Measurements from ENCODE around the gene CTIF.
"Not testable (repeated sequence)": the region's sequence is repeated elsewhere in the genome, so short reads cannot be mapped to it uniquely, and the experiment has no call there.

The CTIF gene

DNA sequence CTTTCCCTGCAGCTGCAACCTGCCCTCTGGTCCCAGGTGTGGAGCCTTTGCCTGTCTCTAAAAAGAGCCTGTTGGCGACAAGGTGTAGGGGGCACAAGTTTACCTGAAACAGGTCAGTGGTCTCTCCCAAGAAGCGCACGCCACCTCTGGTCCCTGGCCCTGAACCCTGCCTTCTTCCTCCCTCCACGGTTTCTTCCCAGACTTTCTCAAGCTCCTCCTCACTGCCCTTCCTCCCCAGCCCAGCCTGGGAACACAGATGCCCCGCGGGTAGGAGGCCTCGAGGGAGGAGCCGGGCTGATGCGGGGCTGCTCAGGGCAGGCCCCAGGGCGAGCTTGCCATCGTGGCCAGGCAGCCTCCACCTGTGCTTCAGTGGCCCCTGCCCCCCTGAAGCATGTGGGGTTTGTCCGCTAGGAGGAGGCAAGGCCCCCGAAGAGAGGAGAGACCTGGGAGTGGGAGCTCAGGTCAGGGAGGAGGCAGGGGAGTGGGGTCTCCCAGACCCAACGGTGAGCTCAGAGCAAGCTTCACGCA is 322.4 kb downstream of the CTIF start:
- DNase-seq: no peak

DNA sequence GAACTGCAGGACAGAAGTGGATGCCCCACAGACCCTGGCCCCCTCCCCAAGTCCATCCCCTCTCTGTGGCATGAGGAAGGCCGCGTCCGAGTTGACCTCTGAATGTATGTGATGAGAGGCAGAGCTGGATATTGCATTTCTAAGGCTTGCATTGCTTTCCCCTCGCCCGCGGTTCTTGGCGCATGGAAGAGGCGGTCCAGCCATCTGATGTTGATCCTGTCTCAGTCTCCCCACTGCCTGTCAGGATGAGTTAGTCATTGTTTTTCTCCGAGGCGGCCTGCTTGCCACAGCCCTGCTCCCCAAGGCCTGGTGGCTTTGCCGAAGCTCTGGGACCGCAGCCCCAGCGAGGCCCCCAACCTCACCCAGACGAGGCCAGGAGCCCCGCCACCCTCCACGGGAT is 323.3 kb downstream of the CTIF start:
- no peak for DNase-seq

DNA sequence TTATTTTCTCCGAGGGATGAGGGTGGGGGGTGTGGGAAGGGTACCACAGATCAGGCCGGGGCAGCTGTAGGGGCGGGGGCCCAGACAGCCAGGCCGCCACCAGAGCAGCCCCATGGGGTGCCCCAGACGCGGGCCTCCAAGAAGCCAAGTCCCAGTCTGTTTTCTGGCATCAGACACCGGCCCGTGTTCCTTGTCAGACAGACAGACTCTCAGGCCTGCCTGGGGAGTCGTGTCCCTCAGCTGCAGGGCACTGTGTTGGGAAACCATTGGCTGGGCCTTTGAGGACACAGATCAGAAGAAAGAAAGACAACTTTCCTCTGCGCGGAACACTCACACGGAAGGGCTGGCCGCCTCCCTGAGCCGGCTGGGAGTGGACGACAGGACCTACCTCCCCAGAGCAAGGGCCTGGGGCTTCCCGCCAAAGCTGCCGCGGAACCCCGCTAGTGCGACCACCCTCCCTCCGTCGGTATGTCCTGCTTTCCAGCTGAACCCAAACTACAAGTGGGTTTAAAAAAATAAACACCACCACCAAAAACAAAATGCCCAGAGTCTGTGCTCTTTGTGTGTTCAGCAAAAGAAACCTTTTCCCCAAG is 323.9 kb downstream of the CTIF start:
- no peak for DNase-seq

DNA sequence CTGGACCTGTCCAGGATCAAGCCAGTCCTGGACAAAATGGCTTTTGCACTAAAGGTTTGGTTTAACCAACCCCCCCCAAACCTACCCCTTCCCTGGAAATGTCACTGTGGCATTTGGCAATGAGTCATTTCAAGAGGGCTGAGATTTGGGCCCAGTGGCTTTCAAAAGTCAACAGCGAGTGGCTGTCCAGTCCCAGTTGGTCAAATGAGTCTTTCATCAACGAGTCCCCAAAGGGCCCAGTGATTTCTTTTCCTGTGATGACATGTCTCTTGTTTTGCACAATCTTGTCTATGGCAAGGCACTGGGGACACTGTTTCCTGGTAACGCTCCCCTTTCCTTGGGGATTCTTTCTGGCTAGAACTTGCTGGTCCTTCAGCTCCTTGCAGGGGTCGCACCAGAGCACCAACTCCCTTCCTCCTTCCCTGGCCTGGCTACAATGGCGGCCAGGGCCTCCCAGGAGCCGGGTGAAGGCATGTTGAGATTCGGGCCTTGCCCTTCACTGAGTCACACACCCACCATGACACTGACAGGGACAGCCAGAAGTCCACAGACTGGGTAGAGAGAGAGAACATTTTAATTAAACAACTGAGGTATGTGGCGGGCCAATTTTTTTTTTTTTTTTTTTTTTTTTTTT is 324.7 kb downstream of the CTIF start:
- DNase-seq: no peak

DNA sequence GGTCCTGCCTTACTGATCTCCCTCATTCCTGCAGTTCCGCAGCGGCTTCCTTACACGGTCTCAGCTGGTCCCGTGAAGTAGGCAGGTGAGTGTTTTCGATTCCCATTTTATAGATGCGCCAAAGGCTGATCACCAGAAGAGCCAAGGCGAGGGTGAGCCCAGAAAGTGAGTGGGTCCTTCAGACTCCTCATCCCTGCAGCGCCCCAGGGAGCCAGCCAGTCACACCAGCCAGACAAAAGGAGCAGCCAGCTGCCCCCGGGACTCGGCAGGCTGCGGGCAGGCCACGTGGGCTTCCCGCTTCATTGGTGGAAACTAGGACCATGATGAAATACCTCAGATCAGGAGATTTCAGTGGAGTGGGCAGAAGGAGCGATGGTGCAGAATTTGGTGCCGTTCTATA is 326.0 kb downstream of the CTIF start:
- DNase-seq: no peak

DNA sequence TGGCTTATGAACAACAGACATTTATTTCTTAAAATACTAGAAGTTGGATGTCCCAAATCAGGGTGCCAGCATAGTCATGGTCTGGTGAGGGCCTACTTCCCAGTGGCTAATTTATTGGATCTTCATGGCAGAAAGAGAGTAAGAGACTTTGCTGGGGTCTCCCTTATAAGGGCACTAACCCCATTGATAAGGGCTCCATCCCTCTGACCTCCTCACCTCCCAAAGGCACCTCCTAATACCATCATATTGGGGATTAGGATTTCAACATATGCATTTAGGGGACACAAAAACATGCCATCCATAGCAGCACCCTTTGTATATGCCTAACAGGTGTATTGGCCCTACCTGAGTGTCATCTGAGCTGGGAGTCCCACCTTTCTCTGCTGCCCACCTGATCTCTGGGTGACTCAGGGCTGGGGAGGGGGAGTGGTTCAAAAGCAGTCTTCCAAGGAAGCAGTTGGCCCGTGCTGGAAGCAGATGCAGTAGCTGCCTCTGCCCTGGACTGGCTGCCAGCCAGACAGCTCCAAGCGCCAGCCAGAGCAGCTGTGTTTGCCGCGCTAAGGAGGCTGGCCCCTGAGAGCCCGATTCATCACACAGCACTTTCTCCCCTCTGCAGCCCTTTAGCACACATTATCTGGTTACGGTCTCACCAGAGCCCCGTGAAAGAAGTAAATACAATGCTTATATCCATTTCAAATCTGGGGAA is 327.4 kb downstream of the CTIF start:
- no peak for DNase-seq

DNA sequence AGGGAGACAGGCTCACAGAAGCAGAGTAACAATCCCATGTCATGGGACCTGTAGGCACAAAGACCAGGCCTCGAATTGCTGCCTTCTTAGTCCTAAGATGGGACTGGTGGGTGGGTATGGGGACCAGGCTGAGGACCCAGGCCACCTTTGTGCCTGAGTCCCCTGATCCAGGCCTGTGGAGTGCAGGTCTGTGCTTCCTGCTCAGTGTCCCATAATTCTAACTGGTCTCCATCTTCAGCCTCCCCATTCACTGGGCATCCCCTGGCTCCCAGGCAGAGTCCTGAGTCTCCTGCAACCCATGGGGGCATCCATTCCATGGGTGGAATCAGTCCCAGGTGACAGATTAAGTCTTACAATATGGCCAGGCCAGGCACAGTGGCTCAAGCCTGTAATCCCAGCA is 328.0 kb downstream of the CTIF start:
- no peak for DNase-seq

DNA sequence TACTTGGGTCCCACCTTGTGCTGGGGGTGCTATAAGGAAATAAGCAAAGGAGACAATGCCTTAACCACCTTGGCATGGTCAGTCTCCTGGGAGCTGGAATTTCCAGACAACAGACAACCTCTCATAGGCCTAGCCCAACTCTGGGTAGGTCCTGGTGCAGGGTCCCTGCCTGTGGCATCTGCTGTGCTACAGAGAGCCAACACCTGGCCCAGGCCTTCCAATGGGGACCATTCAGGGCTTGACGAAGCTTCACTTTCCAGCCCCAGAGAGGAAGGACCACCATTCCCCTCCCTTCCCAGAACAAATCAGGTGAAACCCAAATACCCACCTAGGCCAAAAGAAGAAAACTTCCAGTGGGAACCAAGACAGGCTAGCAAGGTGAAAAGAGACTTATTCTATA is 329.1 kb downstream of the CTIF start:
- no peak for DNase-seq

DNA sequence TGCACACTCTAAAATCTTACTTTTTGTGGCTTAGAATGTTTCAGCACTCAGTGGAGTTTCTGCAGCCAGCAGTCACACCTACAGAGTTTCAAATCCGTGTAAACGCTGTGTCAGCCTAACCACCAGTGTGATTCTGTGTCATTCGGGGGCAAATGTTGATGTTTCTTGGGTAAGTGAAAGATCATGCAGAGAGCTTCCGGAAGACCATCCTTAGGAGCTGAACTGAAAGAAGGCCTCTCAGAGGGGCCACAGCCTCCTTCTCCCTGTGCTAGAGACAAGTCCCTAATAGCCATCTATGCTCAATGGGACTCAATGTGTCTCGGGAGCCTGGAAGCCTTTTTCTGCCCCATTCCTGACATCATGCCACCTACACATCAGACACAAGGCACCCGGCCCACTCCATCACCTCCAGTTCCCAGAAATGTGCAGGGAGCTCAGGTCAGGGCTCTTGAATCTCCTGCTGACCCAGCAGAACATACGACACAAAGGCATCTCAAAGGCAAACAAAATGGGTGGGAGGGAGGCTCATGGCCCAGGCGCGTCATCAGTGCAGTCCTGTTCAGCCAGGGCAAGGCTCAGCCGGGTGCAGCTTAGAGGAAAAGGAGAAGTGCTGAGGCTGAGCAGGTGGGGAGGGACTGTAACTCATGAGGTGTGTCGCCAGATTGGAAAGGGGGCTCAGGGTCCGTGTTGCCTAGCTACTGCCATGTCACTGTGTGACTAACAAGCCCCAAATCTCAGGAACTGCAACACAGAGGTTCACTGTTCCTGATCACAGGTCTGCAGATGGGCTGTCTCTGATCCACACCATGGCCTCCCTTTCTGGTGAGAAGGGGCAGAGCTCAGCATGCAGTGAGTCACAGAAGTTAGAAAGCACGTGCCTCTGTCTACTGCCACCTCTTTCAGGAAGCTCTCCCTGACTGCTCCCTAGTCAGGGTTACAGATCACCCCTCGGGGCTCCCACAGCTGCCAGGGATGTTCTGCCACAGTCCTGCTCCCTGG is 329.9 kb downstream of the CTIF start:
- peak; percentile 94 for DNase-seq

DNA sequence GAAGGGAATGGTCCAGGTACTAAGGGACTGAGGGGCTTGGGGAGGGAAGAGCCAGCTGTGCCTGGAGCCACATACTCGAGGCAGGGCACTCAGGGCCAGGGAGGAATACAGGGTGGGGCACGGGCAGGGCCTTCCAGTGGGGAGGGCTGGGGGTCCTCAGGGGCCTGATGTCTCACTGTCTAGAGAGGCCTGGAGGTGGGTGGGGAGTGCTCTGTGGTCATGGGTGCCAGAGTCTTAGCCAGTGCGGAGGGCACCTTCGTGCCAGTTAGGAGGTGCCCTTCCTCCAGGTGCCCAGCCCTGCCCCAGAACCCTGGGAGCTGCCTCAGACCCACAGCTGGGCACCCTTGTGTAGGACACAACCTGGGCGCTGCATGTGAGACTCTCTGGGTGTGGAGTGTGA is 330.8 kb downstream of the CTIF start:
- DNase-seq: no peak

DNA sequence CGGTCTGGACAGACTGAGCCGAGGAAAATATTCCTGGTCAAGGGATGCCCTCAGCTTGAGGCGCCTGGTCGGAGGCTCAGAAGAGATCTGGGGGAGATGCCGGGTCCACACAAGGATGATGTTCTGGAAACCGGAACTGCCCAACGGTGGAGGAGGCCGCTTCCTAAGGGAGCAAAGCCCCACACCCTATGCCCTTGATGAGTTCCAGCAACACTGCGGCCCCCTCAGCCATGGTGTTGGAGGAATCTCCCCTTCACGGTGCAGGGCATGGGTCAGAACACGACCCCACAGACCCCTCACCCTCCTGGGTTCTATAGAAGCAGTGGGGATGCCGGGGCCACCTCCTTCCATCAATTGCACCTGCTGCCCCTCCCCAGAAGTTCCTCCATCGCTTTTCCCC is 332.1 kb downstream of the CTIF start:
- not testable (repeated sequence) for DNase-seq

DNA sequence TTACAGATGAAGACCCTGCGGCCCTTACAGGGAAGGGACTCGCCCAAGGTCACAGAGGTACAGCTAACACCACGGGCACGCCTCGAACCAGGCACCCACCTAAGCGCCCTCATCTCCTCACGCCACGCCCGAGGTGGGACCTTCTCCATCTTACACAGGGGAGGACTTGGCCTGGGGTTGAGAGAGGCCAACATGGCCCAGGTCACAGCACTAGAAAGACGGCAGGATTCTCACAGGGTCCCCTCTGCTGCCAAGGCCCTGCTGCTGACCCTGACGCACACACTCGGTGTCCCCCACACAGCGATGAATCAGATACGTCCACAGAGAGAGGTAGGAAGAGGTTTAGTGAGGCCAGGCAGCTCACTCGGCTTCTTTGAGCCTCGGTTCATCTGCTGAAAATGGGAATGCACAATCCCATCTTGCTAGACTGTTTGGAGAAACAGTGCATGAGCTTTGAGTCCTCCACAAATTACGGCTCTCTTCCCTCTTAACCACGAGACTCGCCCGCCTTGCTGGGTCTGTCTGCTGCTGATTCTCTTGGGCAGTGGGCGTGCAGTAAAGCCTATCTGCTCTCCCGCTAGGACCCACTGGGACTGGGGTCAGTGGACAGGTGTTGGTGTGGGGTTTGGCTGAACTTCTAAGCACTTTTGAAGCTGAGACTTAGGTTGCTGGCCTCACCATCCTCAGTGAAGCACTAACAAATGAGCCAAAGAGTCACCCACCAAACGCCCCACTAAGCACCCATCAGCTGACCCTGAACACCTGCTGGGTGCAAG is 332.7 kb downstream of the CTIF start:
- DNase-seq: no peak

DNA sequence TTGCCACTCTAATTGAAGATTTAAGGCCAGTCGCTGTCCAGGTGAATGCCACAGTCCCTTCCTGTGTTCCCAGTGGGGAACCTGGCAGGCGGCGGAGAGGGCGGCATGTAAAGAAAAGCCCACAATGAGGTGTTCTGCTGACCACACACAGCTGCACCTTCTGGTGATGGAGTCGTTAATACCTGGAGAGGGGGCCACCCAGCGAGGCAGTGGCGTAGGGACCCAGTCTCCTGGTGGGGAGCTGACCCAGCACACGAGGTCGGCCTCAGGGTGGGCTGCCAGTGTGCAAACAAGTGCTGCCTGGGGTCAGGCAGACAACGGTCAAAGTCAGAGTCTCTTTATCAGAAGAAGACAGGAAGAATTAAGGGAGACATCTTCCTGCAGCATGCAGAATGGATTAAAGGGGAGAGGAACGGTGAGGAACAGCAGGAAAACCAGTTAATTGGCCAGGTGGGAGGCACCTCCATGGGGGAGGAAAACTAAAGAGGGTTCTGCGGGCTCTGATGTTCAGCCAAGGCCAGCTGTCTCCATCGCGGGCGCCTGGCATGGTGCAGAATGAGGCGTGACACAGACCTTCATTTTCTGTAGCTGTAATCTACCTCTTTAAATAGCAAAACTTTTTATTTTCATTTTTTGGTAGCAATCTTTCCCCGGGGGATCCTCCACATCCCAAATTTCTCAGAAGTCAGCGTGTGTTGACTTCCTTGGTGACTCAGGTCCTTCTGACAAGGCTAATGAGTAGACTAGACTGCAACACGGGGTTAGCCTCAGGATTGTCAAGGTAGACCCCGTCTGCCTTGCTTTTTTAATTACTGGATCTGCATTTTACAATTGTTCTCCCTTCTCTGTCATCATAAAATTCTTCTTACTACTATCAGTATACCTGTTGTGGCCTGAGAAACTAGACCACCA is 333.7 kb downstream of the CTIF start:
- DNase-seq: no peak

DNA sequence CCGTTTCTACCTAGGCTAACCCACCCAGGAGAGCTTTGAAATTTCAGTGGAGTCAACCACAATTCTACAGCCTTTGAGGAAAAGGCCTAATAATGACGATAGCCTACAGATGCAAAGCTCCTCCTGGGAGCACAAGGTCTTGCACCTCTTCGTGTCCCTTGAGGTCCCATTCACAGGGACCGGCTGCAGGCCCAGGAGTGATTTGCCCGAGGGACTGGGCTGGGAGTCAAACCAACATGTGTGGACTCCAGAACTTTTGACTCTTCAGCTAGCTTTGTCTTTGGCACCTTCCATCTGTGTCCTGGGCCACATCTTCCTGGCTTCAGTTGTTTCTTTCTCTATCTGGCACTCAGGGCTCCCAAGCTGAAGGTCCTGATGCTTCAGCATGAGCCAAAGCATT is 335.4 kb downstream of the CTIF start:
- no peak for DNase-seq

DNA sequence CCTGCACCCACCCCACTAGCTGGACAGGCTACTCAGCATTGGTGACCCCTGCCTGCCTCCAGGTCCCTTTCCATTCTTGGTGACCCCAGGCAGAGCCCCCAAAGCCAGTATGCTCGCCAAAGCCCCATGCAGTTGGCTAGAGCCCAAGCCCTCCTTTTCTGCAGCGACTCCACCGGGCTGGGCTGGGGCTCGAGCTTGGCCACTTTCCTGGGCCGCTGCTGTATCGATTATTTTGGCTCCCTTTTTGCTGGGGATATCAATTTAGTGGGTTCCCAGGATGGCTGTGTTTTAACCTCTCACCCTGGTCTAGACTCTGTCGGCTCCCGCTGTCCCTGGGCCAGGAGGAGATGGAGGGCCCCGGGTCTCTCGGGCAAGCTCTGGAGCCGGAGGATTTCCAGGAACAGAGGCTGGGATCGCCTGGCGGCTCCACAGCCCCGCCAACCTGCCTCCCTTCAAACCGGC is 335.9 kb downstream of the CTIF start:
- no peak for DNase-seq

DNA sequence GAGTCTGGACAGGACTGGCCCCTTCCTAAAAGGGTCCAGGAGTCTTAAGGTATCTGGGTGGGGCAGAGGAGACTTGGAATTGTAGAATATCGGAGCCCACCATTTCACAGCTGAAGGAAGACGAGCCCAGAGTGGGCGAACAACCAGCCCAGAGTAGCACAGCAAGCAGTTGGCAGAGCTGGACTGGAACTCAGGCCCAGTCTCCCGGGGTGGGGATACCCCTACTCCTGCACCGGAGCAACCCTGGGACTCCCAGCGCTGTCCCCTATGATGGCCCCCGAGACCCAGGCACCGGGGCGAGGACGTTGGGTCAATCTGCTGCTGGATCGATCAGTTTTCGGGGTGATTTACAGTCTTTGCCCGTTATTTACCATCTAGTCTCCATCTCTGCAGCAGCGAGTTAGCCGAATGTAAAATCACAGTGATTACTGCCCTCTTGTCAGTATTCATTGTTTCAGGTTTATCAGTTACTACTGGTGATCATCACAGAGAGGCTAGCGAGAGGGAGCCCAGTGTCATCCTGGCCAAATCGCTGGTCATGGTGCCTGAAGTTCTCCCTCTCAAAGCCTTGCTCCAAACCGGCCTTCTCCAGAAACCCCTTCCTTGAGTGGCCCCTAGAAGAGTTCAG is 336.6 kb downstream of the CTIF start:
- no peak for DNase-seq

DNA sequence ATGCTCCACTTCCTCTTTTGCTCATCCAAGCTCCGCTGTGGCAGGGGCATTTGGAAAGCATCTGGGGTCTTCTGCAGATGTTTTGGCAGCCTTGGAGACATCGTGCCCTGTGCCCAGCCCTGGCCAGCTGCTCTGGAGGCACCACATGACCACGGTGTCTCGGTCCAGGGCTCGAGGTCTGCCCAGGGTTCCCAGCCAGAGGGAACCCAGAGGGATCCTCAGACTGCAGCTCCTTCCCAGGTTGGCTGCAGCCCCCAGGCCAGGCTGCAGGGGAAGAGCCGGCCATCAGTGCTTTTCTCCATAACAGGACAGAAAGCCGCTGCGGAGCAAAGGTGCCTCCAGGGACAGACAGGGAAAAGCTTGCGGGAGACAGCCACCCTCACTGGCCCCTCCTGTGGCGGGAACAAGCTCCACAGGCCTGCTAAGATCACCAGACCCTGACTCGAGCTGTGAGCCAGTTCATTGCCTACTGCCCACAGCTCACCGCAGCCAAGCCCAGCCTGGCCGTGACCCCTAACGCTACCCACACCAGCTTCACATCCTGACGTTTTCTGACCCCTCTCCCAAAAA is 337.2 kb downstream of the CTIF start:
- DNase-seq: no peak

DNA sequence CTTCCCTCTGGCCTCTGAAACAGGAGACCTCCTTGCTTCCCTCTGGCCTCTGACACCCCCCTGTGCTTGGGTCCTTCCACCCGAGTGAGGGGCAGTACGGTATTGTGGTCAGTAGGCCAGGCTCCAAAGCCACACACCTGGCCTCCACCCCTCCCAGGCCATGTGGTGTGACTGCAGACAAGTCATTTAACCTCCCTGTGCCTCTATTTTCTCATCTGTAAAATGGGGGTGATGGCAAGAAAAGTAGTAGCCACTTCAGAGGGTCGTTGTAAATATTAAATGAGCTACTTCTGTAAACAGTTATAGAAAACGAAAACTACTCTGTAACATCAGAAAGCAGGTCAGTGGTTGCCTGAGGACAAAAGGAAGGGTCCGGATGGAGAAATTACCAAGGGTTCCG is 337.8 kb downstream of the CTIF start:
- DNase-seq: no peak

DNA sequence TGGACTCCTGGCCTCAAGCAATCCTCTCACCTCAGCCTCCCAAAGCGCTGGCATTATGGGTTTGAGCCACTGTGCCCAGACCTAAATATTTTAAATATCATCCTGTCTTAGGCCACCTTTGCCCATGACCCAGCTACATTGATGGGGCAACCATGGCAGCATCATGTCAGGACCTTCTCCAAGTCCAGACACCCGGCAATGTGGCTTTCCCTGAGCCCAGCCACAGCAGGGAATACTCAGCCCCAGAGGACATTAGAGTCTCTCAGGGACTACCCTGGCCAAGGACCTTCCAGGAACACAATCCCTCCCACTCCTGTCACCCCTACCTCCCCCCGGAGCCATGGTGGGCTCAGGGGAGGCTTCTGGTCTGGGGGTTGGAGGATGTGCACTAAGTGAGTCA is 339.1 kb downstream of the CTIF start:
- DNase-seq: no peak

DNA sequence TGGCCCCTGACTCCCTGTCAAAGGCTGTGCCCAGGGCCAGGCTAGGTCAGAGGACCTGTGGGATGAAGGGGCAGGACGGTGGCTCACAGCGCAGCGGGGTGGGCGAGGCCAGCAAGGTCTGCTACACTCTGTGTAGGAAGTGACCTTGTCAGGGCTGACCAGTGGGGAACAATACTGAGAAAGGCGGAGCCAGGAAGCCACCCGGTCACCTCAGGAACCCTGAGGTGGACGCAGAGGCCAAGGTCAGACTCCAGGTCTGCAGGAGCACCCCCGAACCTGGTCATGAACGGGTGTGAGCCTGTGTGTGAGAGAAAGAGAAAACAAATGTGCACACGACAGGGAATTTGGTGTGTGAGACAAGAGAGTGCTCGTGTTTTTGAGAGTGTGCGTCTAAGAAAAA is 339.6 kb downstream of the CTIF start:
- DNase-seq: no peak
